HepG2 (cell line): ENCODE measurements around the gene CAMSAP3. TPM values are rescaled to one million over a fixed set of nuclear protein-coding genes. Genes with fewer than 3 reads are reported as not detected.
A peak's percentile ranks its signal among the peaks of the same experiment; 100 is the strongest.

Experiments used
- FOXM1 ChIP-seq: sonication (generic); formaldehyde crosslinking; IDR thresholded peaks from 2 replicates; pipeline ENCODE4 v1.5.0; 2020; ENCODE audit warnings: missing genetic modification reagents
- HNF4G ChIP-seq, 2 experiments: sonication (generic) in 1 of 2; formaldehyde crosslinking in 1 of 2; IDR thresholded peaks; 2 replicates each; pipeline versions ENCODE4 v1.4.0 to v1.6.1; 2011 to 2020; ENCODE audit warnings: borderline replicate concordance in 2 of 2, low read depth in 2 of 2, mild to moderate bottlenecking in 2 of 2, low read length in 1 of 2, missing genetic modification reagents in 1 of 2, moderate library complexity in 1 of 2
- MAFK ChIP-seq, 2 experiments: IDR thresholded peaks in 1 of 2; conservative IDR thresholded peaks in 1 of 2; 2 replicates each; pipeline ENCODE4 v1.6.1; 2011; ENCODE audit warnings: improper control_type of control experiment in 2 of 2, low read length in 2 of 2
- MED8 ChIP-seq: sonication (generic); formaldehyde crosslinking; IDR thresholded peaks from 2 replicates; pipeline ENCODE4 v1.8.1; 2023; ENCODE audit warnings: mild to moderate bottlenecking, missing genetic modification reagents; ENCODE audit not compliant: insufficient replicate concordance
- RFX3 ChIP-seq: IDR thresholded peaks from 2 replicates; pipeline ENCODE4 v1.6.1; 2016; ENCODE audit warnings: missing biosample characterization, missing genetic modification reagents
- SNRNP70 ChIP-seq: fragments of 200-400 bp; formaldehyde crosslinking; IDR thresholded peaks from 2 replicates; pipeline ENCODE4 v1.6.1; 2017; ENCODE audit warnings: mild to moderate bottlenecking, low read depth, low read length, moderate library complexity
- SRSF1 ChIP-seq: fragments of 200-400 bp; formaldehyde crosslinking; optimal IDR thresholded peaks from 2 replicates; pipeline ENCODE3; 2017; ENCODE audit warnings: mild to moderate bottlenecking, low read depth, low read length, moderate library complexity
- TERF1 ChIP-seq: sonication (generic); formaldehyde crosslinking; IDR thresholded peaks from 2 replicates; pipeline ENCODE4 v1.8.0; 2022; ENCODE audit warnings: mild to moderate bottlenecking, missing genetic modification reagents, moderate library complexity
- TRAFD1 ChIP-seq: sonication (generic); formaldehyde crosslinking; IDR thresholded peaks from 2 replicates; pipeline ENCODE4 v1.5.1; 2020; ENCODE audit warnings: missing genetic modification reagents, mild to moderate bottlenecking, borderline replicate concordance
- ZBTB38 ChIP-seq: sonication (generic); formaldehyde crosslinking; IDR thresholded peaks from 2 replicates; pipeline ENCODE4 v1.5.1; 2020; ENCODE audit warnings: mild to moderate bottlenecking, missing genetic modification reagents
- ZFP91 ChIP-seq: sonication (generic); formaldehyde crosslinking; IDR thresholded peaks from 2 replicates; pipeline ENCODE4 v1.9.0; 2022; ENCODE audit warnings: missing genetic modification reagents, mild to moderate bottlenecking, borderline replicate concordance
- ZFY ChIP-seq: sonication (generic); formaldehyde crosslinking; IDR thresholded peaks from 2 replicates; pipeline ENCODE4 v1.4.0; 2020; ENCODE audit warnings: missing genetic modification reagents
- ZNF12 ChIP-seq: sonication (generic); formaldehyde crosslinking; IDR thresholded peaks from 2 replicates; pipeline ENCODE4 v1.5.0; 2020; ENCODE audit warnings: missing genetic modification reagents
- ZNF124 ChIP-seq: sonication (generic); formaldehyde crosslinking; IDR thresholded peaks from 2 replicates; pipeline ENCODE4 v1.4.0; 2020; ENCODE audit warnings: missing genetic modification reagents
- ZNF354B ChIP-seq: sonication (generic); formaldehyde crosslinking; IDR thresholded peaks from 2 replicates; pipeline ENCODE4 v1.8.0; 2022; ENCODE audit warnings: mild to moderate bottlenecking, missing genetic modification reagents
- ZNF768 ChIP-seq: sonication (generic); formaldehyde crosslinking; IDR thresholded peaks from 2 replicates; pipeline ENCODE4 v1.4.0; 2020; ENCODE audit warnings: missing genetic modification reagents
- ZSCAN30 ChIP-seq: sonication (generic); formaldehyde crosslinking; IDR thresholded peaks from 2 replicates; pipeline ENCODE4 v1.5.0; 2020; ENCODE audit warnings: mild to moderate bottlenecking, missing genetic modification reagents
- ZSCAN9 ChIP-seq: IDR thresholded peaks from 2 replicates; pipeline ENCODE4 v1.6.1; 2016; ENCODE audit warnings: borderline replicate concordance
- polyA plus RNA-seq, 8 experiments: library from polyadenylated mRNA; depleted of rRNA in 3 of 8; stranded (reverse) in 7 of 8; unstranded in 1 of 8; fragments of >200 nt; fragmentation: Illumina TruSeq in 4 of 8; extraction: Trizol in 4 of 8; gene quantifications; 2 replicates each; pipeline versions ENCODE4 v1.2.1 to v1.2.3, GENCODE V29; 2011 to 2016; ENCODE audit warnings: low read depth in 4 of 8, missing spikeins in 1 of 8, mixed read lengths in 1 of 8; ENCODE audit not compliant: insufficient read depth in 1 of 8
- total RNA-seq, 5 experiments: library from RNA; depleted of rRNA; stranded (reverse); fragments of >200 nt; fragmentation: Illumina TruSeq; extraction: Trizol; gene quantifications; 2 replicates each; pipeline ENCODE4 v1.2.3, GENCODE V29; 2016; ENCODE audit warnings: low read depth in 1 of 5
- TF ChIP-seq, protein P1 (sequence below): sonication (generic); formaldehyde crosslinking; IDR thresholded peaks from 2 replicates; pipeline ENCODE4 v1.5.1; 2020; ENCODE audit warnings: missing genetic modification reagents, mild to moderate bottlenecking, borderline replicate concordance
- TF ChIP-seq, protein P2 (sequence below): sonication (generic); formaldehyde crosslinking; IDR thresholded peaks from 2 replicates; pipeline ENCODE4 v1.8.1; 2023; ENCODE audit warnings: mild to moderate bottlenecking, missing genetic modification reagents

Gene CAMSAP3
- total and polyA plus RNA-seq, 2 of the 13 experiments (the other 11 are each of a cell fraction or from before 2014, with no cell fraction given): 10.8 to 11.8 TPM

GRCh38 chr19:7636691-7637373 is 41.2 kb downstream of the CAMSAP3 start, which contains the start of gene STXBP2 (continued):
- TF ChIP-seq SNRNP70 (no peak), RFX3 (CRISPR knock-in tag) (no peak), ZBTB38 (CRISPR knock-in tag) (peak; percentile 86), ZNF12 (CRISPR knock-in tag) (no peak), ZSCAN9 (CRISPR knock-in tag) (peak; percentile 57; the same call in 1 of the 2 replicates), TRAFD1 (no peak), ZSCAN30 (CRISPR knock-in tag) (no peak), HNF4G (IDR thresholded peaks at IDR 0.05; ENCODE audit: borderline replicate concordance, low read depth, low read length) (no peak), HNF4G (CRISPR knock-in tag; IDR thresholded peaks at IDR 0.05; ENCODE audit: borderline replicate concordance, low read depth) (no peak), ZNF354B (CRISPR knock-in tag) (no peak), ZFP91 (CRISPR knock-in tag) (0 out of 2 replicates have a peak, but pooled peaks have one; percentile 34), MED8 (no peak), TERF1 (CRISPR knock-in tag) (no peak), ZNF124 (no peak), ZNF768 (peak; percentile 54; the same call in 1 of the 2 replicates), FOXM1 (no peak), MAFK (conservative IDR thresholded peaks at IDR 0.05 in 1 of 2, IDR thresholded peaks at IDR 0.05 in 1 of 2; ENCODE audit: low read length in 2 of 2) (no peak), SRSF1 (no peak), ZFY (CRISPR knock-in tag) (peak; percentile 54; the same call in 1 of the 2 replicates)
- TF ChIP-seq, protein P1, sequence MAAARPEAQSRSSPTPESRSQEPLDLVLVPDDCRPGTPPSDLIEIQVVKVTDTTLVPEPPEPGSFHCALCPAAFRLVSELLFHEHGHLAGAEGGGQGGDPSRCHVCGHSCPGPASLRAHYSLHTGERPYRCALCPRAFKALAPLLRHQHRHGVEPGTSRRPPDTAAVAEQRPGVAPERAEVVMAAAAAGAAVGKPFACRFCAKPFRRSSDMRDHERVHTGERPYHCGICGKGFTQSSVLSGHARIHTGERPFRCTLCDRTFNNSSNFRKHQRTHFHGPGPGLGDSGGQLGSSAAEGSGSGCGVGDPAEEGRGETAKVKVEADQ (CRISPR knock-in tag): peak; percentile 18; the same call in 1 of the 2 replicates
- TF ChIP-seq, protein P2, sequence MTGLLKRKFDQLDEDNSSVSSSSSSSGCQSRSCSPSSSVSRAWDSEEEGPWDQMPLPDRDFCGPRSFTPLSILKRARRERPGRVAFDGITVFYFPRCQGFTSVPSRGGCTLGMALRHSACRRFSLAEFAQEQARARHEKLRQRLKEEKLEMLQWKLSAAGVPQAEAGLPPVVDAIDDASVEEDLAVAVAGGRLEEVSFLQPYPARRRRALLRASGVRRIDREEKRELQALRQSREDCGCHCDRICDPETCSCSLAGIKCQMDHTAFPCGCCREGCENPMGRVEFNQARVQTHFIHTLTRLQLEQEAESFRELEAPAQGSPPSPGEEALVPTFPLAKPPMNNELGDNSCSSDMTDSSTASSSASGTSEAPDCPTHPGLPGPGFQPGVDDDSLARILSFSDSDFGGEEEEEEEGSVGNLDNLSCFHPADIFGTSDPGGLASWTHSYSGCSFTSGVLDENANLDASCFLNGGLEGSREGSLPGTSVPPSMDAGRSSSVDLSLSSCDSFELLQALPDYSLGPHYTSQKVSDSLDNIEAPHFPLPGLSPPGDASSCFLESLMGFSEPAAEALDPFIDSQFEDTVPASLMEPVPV: peak; percentile 85
